ENCODE data around the gene NUAK1. TPM values are rescaled to one million over a fixed set of nuclear protein-coding genes. Genes with fewer than 3 reads are reported as not detected.

NUAK1 gene
- total RNA-seq, 1 experiment from 2014 or later, result 2.6 TPM

- POLR2A ChIA-PET, result no interaction called here
- intact Hi-C loops (cut with micrococcal nuclease), result no loop called here
- peaks cover 12% of the 10 kb centered on the region for H3K4me1 Mint-ChIP-seq (ENCODE audit: insufficient read depth, unreplicated experiment)
- no peak overlapping the region for H3K27ac Mint-ChIP-seq (ENCODE audit: low read depth, unreplicated experiment)
- CTCF ChIA-PET, result interaction anchor here (0.6 kb wide), 1 partner anchor 209 kb away, joined by 3 read pairs; no protein-coding TSS in a partner anchor
- BruUV-seq (replicated peaks), result no TSS peak
- H3K9me3 Mint-ChIP-seq (ENCODE audit: unreplicated experiment), result no peaks in the 10 kb centered on the region
- H3K36me3 Mint-ChIP-seq (ENCODE audit: insufficient read depth, unreplicated experiment), result no peaks in the 10 kb centered on the region
- no peak for DNase-seq (ENCODE audit: unreplicated experiment)
- H3K27me3 Mint-ChIP-seq (ENCODE audit: insufficient read depth, unreplicated experiment), result no peaks in the 10 kb centered on the region
- TF ChIP-seq, protein P1, sequence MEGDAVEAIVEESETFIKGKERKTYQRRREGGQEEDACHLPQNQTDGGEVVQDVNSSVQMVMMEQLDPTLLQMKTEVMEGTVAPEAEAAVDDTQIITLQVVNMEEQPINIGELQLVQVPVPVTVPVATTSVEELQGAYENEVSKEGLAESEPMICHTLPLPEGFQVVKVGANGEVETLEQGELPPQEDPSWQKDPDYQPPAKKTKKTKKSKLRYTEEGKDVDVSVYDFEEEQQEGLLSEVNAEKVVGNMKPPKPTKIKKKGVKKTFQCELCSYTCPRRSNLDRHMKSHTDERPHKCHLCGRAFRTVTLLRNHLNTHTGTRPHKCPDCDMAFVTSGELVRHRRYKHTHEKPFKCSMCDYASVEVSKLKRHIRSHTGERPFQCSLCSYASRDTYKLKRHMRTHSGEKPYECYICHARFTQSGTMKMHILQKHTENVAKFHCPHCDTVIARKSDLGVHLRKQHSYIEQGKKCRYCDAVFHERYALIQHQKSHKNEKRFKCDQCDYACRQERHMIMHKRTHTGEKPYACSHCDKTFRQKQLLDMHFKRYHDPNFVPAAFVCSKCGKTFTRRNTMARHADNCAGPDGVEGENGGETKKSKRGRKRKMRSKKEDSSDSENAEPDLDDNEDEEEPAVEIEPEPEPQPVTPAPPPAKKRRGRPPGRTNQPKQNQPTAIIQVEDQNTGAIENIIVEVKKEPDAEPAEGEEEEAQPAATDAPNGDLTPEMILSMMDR (IDR thresholded peaks at IDR 0.05; ENCODE audit: unreplicated experiment), result no peak
- no peak overlapping the region for H3K4me3 Mint-ChIP-seq (ENCODE audit: unreplicated experiment)
These were observed 104.4 kb downstream of the NUAK1 start for GRCh38 chr12:106034316-106034715.

DNA sequence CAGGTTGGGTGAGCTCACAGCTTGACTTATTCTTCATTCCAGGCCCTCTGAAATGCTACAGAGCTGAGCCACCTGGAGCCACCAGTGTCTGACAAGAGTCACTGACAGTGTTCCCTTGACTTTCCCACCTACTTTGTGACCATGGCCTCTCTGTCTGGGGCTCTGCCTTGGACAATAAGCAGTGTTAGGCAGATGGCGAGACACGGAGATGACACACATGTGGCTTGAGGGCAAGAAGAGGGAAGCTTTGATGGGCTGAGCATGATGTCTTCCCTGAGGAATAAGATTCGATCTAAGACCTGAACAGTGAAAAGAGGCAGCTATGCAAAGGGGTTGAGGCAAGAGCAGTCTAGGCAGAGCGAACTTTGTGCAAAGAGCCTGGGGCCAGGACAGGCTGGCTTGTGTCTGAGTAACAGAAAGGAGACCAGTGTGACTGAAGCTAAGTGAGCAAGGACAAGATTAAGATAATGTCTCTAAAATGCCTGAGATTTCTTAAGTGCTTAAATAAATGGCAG is 105.5 kb downstream of the NUAK1 start:
- Mint-ChIP-seq H3K27ac (ENCODE audit: low read depth, unreplicated experiment) (no peak overlapping the region), H3K27me3 (ENCODE audit: insufficient read depth, unreplicated experiment) (no peaks in the 10 kb centered on the region), H3K4me3 (ENCODE audit: unreplicated experiment) (no peak overlapping the region), H3K36me3 (ENCODE audit: insufficient read depth, unreplicated experiment) (no peaks in the 10 kb centered on the region), H3K4me1 (ENCODE audit: insufficient read depth, unreplicated experiment) (peaks cover 12% of the 10 kb centered on the region), H3K9me3 (ENCODE audit: unreplicated experiment) (no peaks in the 10 kb centered on the region)
- ChIA-PET POLR2A (no interaction called here), CTCF (interaction anchor here (0.5 to 1.2 kb wide), 3 partner anchors 79 to 419 kb away, joined by 3 to 5 read pairs (median 4); no protein-coding TSS in a partner anchor)
- BruUV-seq (replicated peaks), result no TSS peak
- DNase-seq (ENCODE audit: unreplicated experiment), result no peak
- TF ChIP-seq, protein P1 (IDR thresholded peaks at IDR 0.05; ENCODE audit: unreplicated experiment), result no peak
- intact Hi-C loops (cut with micrococcal nuclease), result no loop called here

DNA sequence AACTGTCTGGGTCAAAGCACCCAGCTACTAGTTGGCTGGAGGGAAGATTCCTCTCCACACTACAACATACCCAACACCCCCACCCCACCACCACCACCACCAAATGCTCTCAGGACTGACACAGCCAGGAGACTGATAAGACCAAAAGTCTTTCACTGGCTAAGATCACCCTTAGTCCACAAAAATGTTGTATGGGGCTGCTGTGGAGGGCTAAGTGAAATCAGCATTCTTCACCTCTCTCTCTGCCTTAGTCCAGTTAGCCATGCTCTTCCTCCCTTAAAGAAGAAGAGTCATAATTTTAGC is 106.2 kb downstream of the NUAK1 start:
- no peak for DNase-seq (ENCODE audit: unreplicated experiment)
- ChIA-PET POLR2A (no interaction called here), CTCF (interaction anchor here (0.6 to 1.2 kb wide), 4 partner anchors 79 to 189 kb away, joined by 3 to 6 read pairs (median 4); no protein-coding TSS in a partner anchor)
- BruUV-seq (replicated peaks), result no TSS peak
- H3K27me3 Mint-ChIP-seq (ENCODE audit: insufficient read depth, unreplicated experiment), result no peaks in the 10 kb centered on the region
- peaks cover 6% of the 10 kb centered on the region for H3K4me1 Mint-ChIP-seq (ENCODE audit: insufficient read depth, unreplicated experiment)
- no peaks in the 10 kb centered on the region for H3K9me3 Mint-ChIP-seq (ENCODE audit: unreplicated experiment)
- TF ChIP-seq, protein P1 (IDR thresholded peaks at IDR 0.05; ENCODE audit: unreplicated experiment), result no peak
- H3K36me3 Mint-ChIP-seq (ENCODE audit: insufficient read depth, unreplicated experiment), result no peaks in the 10 kb centered on the region
- intact Hi-C loops (cut with micrococcal nuclease), result loop anchor here (1.0 kb wide), 1 partner anchor 104 kb away; no protein-coding TSS in a partner anchor
- H3K4me3 Mint-ChIP-seq (ENCODE audit: unreplicated experiment), result no peak overlapping the region
- no peak overlapping the region for H3K27ac Mint-ChIP-seq (ENCODE audit: low read depth, unreplicated experiment)

DNA sequence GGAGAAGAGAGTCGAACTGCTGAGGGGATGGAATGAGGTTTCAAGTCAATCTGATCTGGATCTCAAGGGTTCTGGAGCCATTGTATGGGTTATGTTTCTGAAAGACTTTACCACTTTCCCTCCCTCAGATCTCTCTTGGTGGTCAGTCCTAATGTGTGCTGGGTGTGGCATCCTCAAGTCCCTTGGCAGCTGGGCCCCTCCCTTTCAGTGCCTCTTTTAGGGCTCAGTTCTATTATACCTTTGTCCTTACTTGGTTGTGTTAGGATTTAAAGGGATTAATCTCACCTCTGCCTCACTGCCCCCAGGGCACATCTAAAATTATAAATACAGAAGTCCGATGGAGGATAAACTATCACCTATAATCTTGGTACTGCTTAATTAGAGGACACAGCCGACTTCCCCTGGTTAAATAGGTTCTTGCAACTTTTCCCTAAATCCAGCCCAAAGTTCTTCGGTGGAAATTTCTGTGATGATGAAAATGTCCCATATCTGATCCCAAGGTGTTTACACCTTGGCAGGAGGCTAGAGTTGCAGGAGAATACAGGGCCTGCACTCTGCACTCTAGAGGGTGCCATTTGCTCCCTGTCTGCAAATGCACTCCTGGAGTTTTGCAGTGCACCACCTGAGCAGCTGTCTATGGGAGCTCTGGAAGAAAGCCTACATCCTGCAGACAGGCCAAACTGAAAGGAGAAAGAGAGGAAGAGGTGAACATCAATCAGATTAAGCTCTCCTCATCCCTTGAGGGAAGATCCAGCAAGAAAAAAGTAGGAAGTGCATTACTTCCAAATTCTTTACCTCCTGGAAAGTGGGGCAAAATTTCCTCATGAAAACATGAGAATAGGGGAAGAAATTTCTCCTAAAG is 106.8 kb downstream of the NUAK1 start:
- POLR2A ChIA-PET, result interaction anchor here (0.7 kb wide), 1 partner anchor 1102 kb away, joined by 3 read pairs; no protein-coding TSS in a partner anchor
- Mint-ChIP-seq H3K9me3 (ENCODE audit: unreplicated experiment) (no peaks in the 10 kb centered on the region), H3K27ac (ENCODE audit: low read depth, unreplicated experiment) (no peak overlapping the region), H3K27me3 (ENCODE audit: insufficient read depth, unreplicated experiment) (no peaks in the 10 kb centered on the region), H3K4me3 (ENCODE audit: unreplicated experiment) (no peak overlapping the region), H3K36me3 (ENCODE audit: insufficient read depth, unreplicated experiment) (no peaks in the 10 kb centered on the region), H3K4me1 (ENCODE audit: insufficient read depth, unreplicated experiment) (peaks cover 6% of the 10 kb centered on the region)
- CTCF ChIA-PET, result interaction anchor here (0.7 to 1.2 kb wide), 3 partner anchors 80 to 104 kb away, joined by 3 to 6 read pairs (median 4); no protein-coding TSS in a partner anchor
- BruUV-seq (replicated peaks), result no TSS peak
- peak; percentile 44 for DNase-seq (ENCODE audit: unreplicated experiment)
- intact Hi-C loops (cut with micrococcal nuclease), result loop anchor here (1.0 kb wide), 1 partner anchor 104 kb away; no protein-coding TSS in a partner anchor
- TF ChIP-seq, protein P1 (IDR thresholded peaks at IDR 0.05; ENCODE audit: unreplicated experiment), result no peak
